Transverse colon (tissue), 4 donors: ENCODE data around the gene XPA. TPM values are rescaled to one million over a fixed set of nuclear protein-coding genes. Genes with fewer than 3 reads are reported as not detected.

Experiments
- DNase-seq: peaks from one replicate; pipeline ENCODE4 v3.0.0-alpha.2; 2019
- H3K27ac ChIP-seq, 4 donors: fragments of 200-600 bp; sonication (generic); 2 replicates each; pipeline ENCODE4 v1.5.1; 2016 to 2018; ENCODE audit warnings: inconsistent platforms in 4 of 4
- H3K27me3 ChIP-seq: fragments of 200-600 bp; sonication (generic); 2 replicates; pipeline ENCODE4 v1.5.1; 2017; ENCODE audit warnings: inconsistent platforms
- H3K36me3 ChIP-seq, 4 donors: fragments of 200-600 bp; sonication (generic); 2 replicates each; pipeline ENCODE4 v1.5.1; 2017 to 2019; ENCODE audit warnings: inconsistent platforms in 4 of 4
- H3K4me1 ChIP-seq, 4 donors: fragments of 200-600 bp; sonication (generic); 2 replicates each; pipeline ENCODE4 v1.5.1; 2017 to 2020; ENCODE audit warnings: inconsistent platforms in 4 of 4
- H3K4me3 ChIP-seq, 4 donors: fragments of 200-600 bp; sonication (generic); 1 replicate in 1 of 4; 2 replicates in 3 of 4; pipeline versions ENCODE4 v1.5.1 to v1.6.1; 2017 to 2019; ENCODE audit warnings: inconsistent platforms in 4 of 4
- H3K9me3 ChIP-seq, 2 donors: fragments of 200-600 bp; sonication (generic); 2 replicates each; pipeline ENCODE4 v1.5.1; 2017 to 2019; ENCODE audit warnings: inconsistent platforms in 2 of 2
- CTCF ChIP-seq, 5 experiments: fragments of 200-600 bp in 3 of 5; fragments of 450-650 bp in 2 of 5; sonication (generic) in 3 of 5; IDR thresholded peaks; 1 replicate in 2 of 5; 2 replicates in 3 of 5; pipeline ENCODE4 v1.5.1; 2016 to 2017; ENCODE audit warnings: antibody characterized with exemption in 5 of 5, inconsistent platforms in 3 of 5, mild to moderate bottlenecking in 2 of 5, moderate library complexity in 1 of 5
- EP300 ChIP-seq: sonication (generic); formaldehyde crosslinking; IDR thresholded peaks from one replicate; pipeline ENCODE4 v1.6.1; 2017; ENCODE audit warnings: antibody characterized with exemption, low read depth
- POLR2A ChIP-seq: fragments of 450-650 bp; IDR thresholded peaks from one replicate; pipeline ENCODE4 v1.6.1; 2016; ENCODE audit warnings: antibody characterized with exemption, mild to moderate bottlenecking, moderate library complexity
- POLR2AphosphoS5 ChIP-seq, 3 donors: sonication (generic); formaldehyde crosslinking; IDR thresholded peaks; one replicate each; pipeline ENCODE4 v1.6.1; 2016; ENCODE audit warnings: antibody characterized with exemption in 3 of 3
- WGBS, 2 donors: methylation state at CpG; one replicate each; pipeline ENCODE4 v1.1.5; 2018; ENCODE audit warnings: low coverage in 1 of 2; 5-methylcytosine and 5-hydroxymethylcytosine counted together
- in situ Hi-C, 4 donors: fragments of 200-750 bp; cut with MboI; loops; one replicate each; pipeline versions ENCODE4 v1.15.0 to v1.15.1; 2017; ENCODE audit warnings: low sequenced_read_pairs in 3 of 4, low pct_ligation_motif_present in 1 of 4, low pct_unique_long_range_greater_than_20kb in 1 of 4
- intact Hi-C: fragments of 100-400 bp; cut with DNase I; formaldehyde crosslinking; loops from one replicate; pipeline ENCODE4 v1.15.1; 2023; ENCODE audit warnings: low total_unique reads
- total RNA-seq, 4 donors: library from RNA; depleted of rRNA; stranded (reverse); fragments of >200 nt; gene quantifications; one replicate each; pipeline ENCODE4 v1.1.0, GENCODE V29; 2016

The XPA gene
- total RNA-seq, 4 donors from 2014 or later: 6.4 to 44.4 (median 12.5) TPM

GRCh38 chr9:97672403-97672802 is 24.7 kb downstream of the XPA start:
- in situ Hi-C loops: no loop called here
- no peak for DNase-seq
- no peak for TF ChIP-seq EP300
- no peak for TF ChIP-seq POLR2AphosphoS5 (IDR thresholded peaks at IDR 0.05)
- TF ChIP-seq CTCF (IDR thresholded peaks at IDR 0.05): no peak
- TF ChIP-seq POLR2A: no peak
- H3K36me3 ChIP-seq: peaks cover 0 to 86% (median 32%) of the 10 kb centered on the region in 4 donors
- H3K9me3 ChIP-seq: no peaks in the 10 kb centered on the region
- H3K4me3 ChIP-seq: no peak overlapping the region
- 53 to 62% methylated on average over 3 of the region's 3 CpGs for WGBS, 2 donors
- H3K4me1 ChIP-seq: peaks cover 0 to 14% (median 5%) of the 10 kb centered on the region in 4 donors
- H3K27me3 ChIP-seq: no peaks in the 10 kb centered on the region
- H3K27ac ChIP-seq: no peak overlapping the region
- intact Hi-C loops: no loop called here

DNA sequence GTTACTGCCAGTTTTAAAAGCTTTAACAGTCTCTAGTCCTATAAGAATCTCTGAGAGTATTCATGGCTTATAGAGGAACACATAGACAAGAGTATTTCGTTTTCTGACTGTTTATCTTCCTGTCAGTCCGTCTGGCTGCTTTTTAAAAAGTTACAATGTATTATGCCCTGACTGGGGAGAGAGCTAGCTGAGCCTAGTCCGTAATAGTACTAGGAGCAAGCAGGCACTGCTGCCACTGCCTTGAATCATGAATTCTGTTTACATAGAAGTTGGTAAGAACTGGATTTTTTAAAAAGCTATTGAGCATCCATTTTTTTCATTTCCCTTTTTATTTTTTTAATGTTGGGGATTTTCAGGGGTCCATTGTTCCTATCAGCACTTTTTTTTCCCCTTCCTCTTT is 26.6 kb downstream of the XPA start:
- H3K27me3 ChIP-seq: no peaks in the 10 kb centered on the region
- in situ Hi-C loops: no loop called here
- no peak overlapping the region for H3K27ac ChIP-seq
- WGBS, 2 donors: 64 to 70% methylated on average over 3 of the region's 3 CpGs
- no peak for TF ChIP-seq EP300
- no peak for TF ChIP-seq CTCF (IDR thresholded peaks at IDR 0.05)
- no peak for TF ChIP-seq POLR2AphosphoS5 (IDR thresholded peaks at IDR 0.05)
- no peak for DNase-seq
- intact Hi-C loops: no loop called here
- no peak overlapping the region for H3K4me3 ChIP-seq
- H3K36me3 ChIP-seq: peaks cover 0 to 86% (median 31%) of the 10 kb centered on the region in 4 donors
- H3K9me3 ChIP-seq: no peaks in the 10 kb centered on the region
- H3K4me1 ChIP-seq: peaks cover 0 to 14% (median 5%) of the 10 kb centered on the region in 4 donors

- WGBS, 2 donors: 92 to 95% methylated on average over 2 to 3 of the region's 3 CpGs
- DNase-seq: no peak
- intact Hi-C loops (no loop called here), in situ Hi-C loops (no loop called here)
- Histone ChIP-seq H3K9me3 (no peaks in the 10 kb centered on the region), H3K27ac (no peak overlapping the region), H3K4me1 (peaks cover 0 to 14% (median 5%) of the 10 kb centered on the region in 4 donors), H3K36me3 (peaks cover 0 to 78% (median 34%) of the 10 kb centered on the region in 4 donors), H3K27me3 (no peaks in the 10 kb centered on the region), H3K4me3 (no peak overlapping the region)
- TF ChIP-seq POLR2A (no peak), POLR2AphosphoS5 (IDR thresholded peaks at IDR 0.05) (no peak), CTCF (IDR thresholded peaks at IDR 0.05) (no peak), EP300 (no peak)
Measured at GRCh38 chr9:97668485-97668884, 28.7 kb downstream of the XPA start.

DNA sequence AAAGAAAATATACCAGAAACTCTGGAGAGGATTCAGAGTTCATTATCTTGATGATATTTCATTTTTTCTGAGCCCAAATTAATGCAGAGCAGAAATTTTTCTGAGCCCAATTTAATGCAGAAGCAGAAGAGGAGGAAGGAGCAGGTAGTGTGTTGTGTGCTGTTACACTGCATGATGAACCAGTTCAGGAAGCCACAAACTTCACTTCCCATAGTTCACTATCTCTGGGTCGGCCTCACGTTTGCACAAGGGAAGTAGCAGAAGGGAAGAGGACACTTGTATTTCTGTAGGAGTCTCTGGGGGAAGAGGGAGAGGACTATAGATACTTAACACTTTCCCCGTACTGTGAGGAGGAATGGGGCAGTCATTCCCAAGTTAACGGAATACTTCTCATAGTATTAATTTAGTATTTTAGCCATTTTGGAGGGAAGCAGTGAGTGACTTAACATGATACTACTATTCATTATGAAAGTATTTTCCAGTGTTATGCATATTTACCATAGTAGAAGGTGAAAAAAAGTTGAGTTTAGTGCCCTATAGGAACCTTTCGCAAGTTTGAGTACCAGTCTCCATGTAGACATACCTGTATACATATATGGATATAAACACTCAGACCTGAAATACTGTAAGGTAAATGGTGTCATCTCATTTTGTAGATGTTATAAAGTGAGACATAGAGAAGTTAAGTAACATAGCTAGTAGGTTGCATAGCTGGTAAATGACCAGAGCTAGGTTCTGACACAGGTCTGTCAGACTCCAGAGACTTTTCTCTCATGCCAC is 30.0 kb downstream of the XPA start:
- Histone ChIP-seq H3K27ac (no peak overlapping the region), H3K4me1 (peaks cover 0 to 12% (median 3%) of the 10 kb centered on the region in 4 donors), H3K36me3 (peaks cover 0 to 76% (median 32%) of the 10 kb centered on the region in 4 donors), H3K27me3 (no peaks in the 10 kb centered on the region), H3K9me3 (no peaks in the 10 kb centered on the region), H3K4me3 (no peak overlapping the region)
- WGBS, 2 donors: 77 to 87% methylated on average over 3 to 5 of the region's 5 CpGs
- no peak for TF ChIP-seq CTCF (IDR thresholded peaks at IDR 0.05)
- TF ChIP-seq EP300: no peak
- no peak for TF ChIP-seq POLR2AphosphoS5 (IDR thresholded peaks at IDR 0.05)
- TF ChIP-seq POLR2A: no peak
- intact Hi-C loops (no loop called here), in situ Hi-C loops (no loop called here)
- no peak for DNase-seq
